GM12872 (cell line): ENCODE data around the gene TNFRSF13B.

Experiments
- CTCF ChIP-seq: IDR thresholded peaks from 3 replicates; pipeline ENCODE4 v1.5.1; 2011; ENCODE audit warnings: low read depth, mild to moderate bottlenecking, low read length, moderate library complexity; ENCODE audit not compliant: insufficient read depth

TNFRSF13B gene

GRCh38 chr17:16926061-16926511 is 45.8 kb downstream of the TNFRSF13B start:
- TF ChIP-seq CTCF, result no peak

GRCh38 chr17:16925461-16926060 is 46.4 kb downstream of the TNFRSF13B start:
- TF ChIP-seq CTCF, result no peak

GRCh38 chr17:16924696-16925440 is 47.0 kb downstream of the TNFRSF13B start:
- no peak for TF ChIP-seq CTCF

GRCh38 chr17:16923904-16924695 is 47.8 kb downstream of the TNFRSF13B start:
- TF ChIP-seq CTCF, result no peak

- TF ChIP-seq CTCF, result no peak
These were observed 48.6 kb downstream of the TNFRSF13B start for GRCh38 chr17:16923097-16923903.

- TF ChIP-seq CTCF, result peak; percentile 35; the same call in 1 of the 3 replicates
These were observed 49.4 kb downstream of the TNFRSF13B start for GRCh38 chr17:16922386-16923096.
